ENCODE results near the gene RELB. TPM values are rescaled to one million over a fixed set of nuclear protein-coding genes. Genes with fewer than 3 reads are reported as not detected.
A peak's percentile ranks its signal among the peaks of the same experiment; 100 is the strongest.

Gene RELB
- total and polyA plus RNA-seq, 10 of the 15 experiments (the other 5 are each of a cell fraction or from before 2014, with no cell fraction given) = 0.66 to 43.8 (median 12.8) TPM

DNA sequence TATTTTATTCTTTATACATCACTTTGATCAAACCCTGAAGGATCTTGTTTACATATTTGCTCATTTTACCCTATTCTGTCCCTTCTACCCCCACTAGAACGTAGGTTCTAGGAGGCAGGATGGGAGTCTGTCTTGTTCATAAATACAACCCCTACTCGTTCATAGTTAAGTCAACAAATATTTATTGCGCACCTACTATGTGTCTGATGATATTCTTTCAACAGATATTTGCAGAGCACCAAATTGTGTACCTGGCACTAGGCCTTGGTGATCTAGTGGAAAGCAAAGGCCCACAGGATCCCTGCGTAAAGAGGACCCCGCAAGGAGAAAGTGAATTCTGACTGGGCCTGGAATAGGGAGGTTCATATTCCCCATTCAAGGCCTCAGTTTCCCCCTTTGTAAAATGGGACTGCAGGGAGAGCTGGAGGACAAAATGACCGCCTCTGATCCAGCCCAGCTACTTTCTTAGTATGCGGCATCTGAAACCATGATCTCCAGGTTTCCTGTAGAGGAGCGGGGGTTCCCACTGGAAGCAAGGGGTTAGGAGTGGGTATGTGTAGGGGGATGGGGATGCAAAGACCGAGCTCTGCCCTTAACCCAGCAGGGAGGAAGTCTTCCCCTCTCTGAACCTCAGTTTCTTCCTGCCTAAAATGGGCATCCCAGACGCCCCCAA lies 77.3 kb downstream of the RELB start:
- CTCF ChIA-PET = interaction anchor here (0.6 to 3.5 kb wide), 6 partner anchors 13 to 310 kb away, joined by 3 to 19 read pairs (median 5); no protein-coding TSS in a partner anchor
- H3K79me2 ChIP-seq (ENCODE audit: control insufficient read depth, insufficient read depth, low read length) = peaks cover 78% of the 10 kb centered on the region
- H3K9ac ChIP-seq (ENCODE audit: control insufficient read depth, insufficient read depth, low read length) = peak overlapping the region; percentile 98
- intact Hi-C loops (cut with micrococcal nuclease; ENCODE audit: unreplicated experiment) (loop anchor here (1.0 to 10.0 kb wide), 5 partner anchors 14 to 396 kb away; partner anchors contain the start of genes BLOC1S3, PPP1R37 and TRAPPC6A), in situ Hi-C loops (cut with MboI) (no loop called here)
- DNase-seq (ENCODE audit: low read depth, low spot score) (no peak), ATAC-seq (no peak), FAIRE-seq (no peak)
- no peaks in the 10 kb centered on the region for H3K9me3 ChIP-seq (replicated peaks; ENCODE audit: control insufficient read depth, insufficient read depth, low read length)
- BruUV-seq (replicated peaks) = no TSS peak
- peaks cover 25% of the 10 kb centered on the region for H3K4me1 ChIP-seq (ENCODE audit: control insufficient read depth, insufficient read depth, low read length)
- SMC1A ChIA-PET (ENCODE audit: uncharacterized antibody, unreplicated experiment) = interaction anchor here (1.9 kb wide), 1 partner anchor 14 kb away, joined by 7 read pairs; the partner anchor contains the start of gene PPP1R37
- peaks cover 2 to 10% of the 10 kb centered on the region in 2 experiments; a peak in 3 of 4 replicates for H3K36me3 ChIP-seq (ENCODE audit: control insufficient read depth in 2 of 2, insufficient read depth in 2 of 2, low read length in 1 of 2)
- WGBS (ENCODE audit: insufficient coverage, insufficient replicate concordance, low lambda C conversion rate, missing lambda C conversion rate) = 26% methylated on average over 10 of the region's 10 CpGs
- H3K27me3 ChIP-seq (replicated peaks in 1 of 2; ENCODE audit: control insufficient read depth in 2 of 2, insufficient read depth in 2 of 2, low read length in 1 of 2) = no peaks in the 10 kb centered on the region
- peak overlapping the region; percentile 98 for H3K4me2 ChIP-seq (ENCODE audit: control insufficient read depth, insufficient read depth)
- POLR2A ChIA-PET = interaction anchor here (1.4 to 3.3 kb wide), 3 partner anchors 14 to 77 kb away, joined by 3 to 36 read pairs (median 15); partner anchors contain the start of genes PPP1R37 and RELB
- peak overlapping the region; percentile 82 for H2AFZ ChIP-seq (ENCODE audit: control insufficient read depth, low read depth, low read length)
- peak overlapping the region; percentile 89 for H3K4me3 ChIP-seq
- H3K27ac ChIP-seq (ENCODE audit: control insufficient read depth, insufficient read depth) = peak overlapping the region; percentile 95
- RAD21 ChIA-PET (ENCODE audit: unreplicated experiment) = interaction anchor here (0.7 to 2.5 kb wide), 4 partner anchors 14 to 58 kb away, joined by 3 to 19 read pairs (median 3); partner anchors contain the start of gene PPP1R37
- H4K20me1 ChIP-seq (ENCODE audit: control insufficient read depth, insufficient read depth) = no peaks in the 10 kb centered on the region; the same call in 1 of the 2 replicates
- TF ChIP-seq, protein P1, sequence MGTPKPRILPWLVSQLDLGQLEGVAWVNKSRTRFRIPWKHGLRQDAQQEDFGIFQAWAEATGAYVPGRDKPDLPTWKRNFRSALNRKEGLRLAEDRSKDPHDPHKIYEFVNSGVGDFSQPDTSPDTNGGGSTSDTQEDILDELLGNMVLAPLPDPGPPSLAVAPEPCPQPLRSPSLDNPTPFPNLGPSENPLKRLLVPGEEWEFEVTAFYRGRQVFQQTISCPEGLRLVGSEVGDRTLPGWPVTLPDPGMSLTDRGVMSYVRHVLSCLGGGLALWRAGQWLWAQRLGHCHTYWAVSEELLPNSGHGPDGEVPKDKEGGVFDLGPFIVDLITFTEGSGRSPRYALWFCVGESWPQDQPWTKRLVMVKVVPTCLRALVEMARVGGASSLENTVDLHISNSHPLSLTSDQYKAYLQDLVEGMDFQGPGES (IDR thresholded peaks at IDR 0.05) = no peak
- TF ChIP-seq SUZ12 (IDR thresholded peaks at IDR 0.05; ENCODE audit: unreplicated experiment) (no peak), BCL11A (IDR thresholded peaks at IDR 0.05; ENCODE audit: low read depth, low read length) (no peak), FOXM1 (IDR thresholded peaks at IDR 0.05; ENCODE audit: low read depth, low read length) (no peak), IKZF1 (conservative IDR thresholded peaks at IDR 0.05) (no peak), BRCA1 (IDR thresholded peaks at IDR 0.05; ENCODE audit: low read depth, low read length) (no peak), RCOR1 (conservative IDR thresholded peaks at IDR 0.05; ENCODE audit: low read depth, low read length) (no peak), RB1 (IDR thresholded peaks at IDR 0.05; ENCODE audit: borderline replicate concordance) (no peak), CBX5 (IDR thresholded peaks at IDR 0.05; ENCODE audit: low read depth) (no peak), ZNF207 (IDR thresholded peaks at IDR 0.05; ENCODE audit: borderline replicate concordance) (no peak), RUNX3 (IDR thresholded peaks at IDR 0.05; ENCODE audit: low read length) (no peak), SIX5 (IDR thresholded peaks at IDR 0.05; ENCODE audit: low read depth, low read length, severe bottlenecking) (no peak), STAT1 (conservative IDR thresholded peaks at IDR 0.05) (no peak)
- TF ChIP-seq, protein P2, sequence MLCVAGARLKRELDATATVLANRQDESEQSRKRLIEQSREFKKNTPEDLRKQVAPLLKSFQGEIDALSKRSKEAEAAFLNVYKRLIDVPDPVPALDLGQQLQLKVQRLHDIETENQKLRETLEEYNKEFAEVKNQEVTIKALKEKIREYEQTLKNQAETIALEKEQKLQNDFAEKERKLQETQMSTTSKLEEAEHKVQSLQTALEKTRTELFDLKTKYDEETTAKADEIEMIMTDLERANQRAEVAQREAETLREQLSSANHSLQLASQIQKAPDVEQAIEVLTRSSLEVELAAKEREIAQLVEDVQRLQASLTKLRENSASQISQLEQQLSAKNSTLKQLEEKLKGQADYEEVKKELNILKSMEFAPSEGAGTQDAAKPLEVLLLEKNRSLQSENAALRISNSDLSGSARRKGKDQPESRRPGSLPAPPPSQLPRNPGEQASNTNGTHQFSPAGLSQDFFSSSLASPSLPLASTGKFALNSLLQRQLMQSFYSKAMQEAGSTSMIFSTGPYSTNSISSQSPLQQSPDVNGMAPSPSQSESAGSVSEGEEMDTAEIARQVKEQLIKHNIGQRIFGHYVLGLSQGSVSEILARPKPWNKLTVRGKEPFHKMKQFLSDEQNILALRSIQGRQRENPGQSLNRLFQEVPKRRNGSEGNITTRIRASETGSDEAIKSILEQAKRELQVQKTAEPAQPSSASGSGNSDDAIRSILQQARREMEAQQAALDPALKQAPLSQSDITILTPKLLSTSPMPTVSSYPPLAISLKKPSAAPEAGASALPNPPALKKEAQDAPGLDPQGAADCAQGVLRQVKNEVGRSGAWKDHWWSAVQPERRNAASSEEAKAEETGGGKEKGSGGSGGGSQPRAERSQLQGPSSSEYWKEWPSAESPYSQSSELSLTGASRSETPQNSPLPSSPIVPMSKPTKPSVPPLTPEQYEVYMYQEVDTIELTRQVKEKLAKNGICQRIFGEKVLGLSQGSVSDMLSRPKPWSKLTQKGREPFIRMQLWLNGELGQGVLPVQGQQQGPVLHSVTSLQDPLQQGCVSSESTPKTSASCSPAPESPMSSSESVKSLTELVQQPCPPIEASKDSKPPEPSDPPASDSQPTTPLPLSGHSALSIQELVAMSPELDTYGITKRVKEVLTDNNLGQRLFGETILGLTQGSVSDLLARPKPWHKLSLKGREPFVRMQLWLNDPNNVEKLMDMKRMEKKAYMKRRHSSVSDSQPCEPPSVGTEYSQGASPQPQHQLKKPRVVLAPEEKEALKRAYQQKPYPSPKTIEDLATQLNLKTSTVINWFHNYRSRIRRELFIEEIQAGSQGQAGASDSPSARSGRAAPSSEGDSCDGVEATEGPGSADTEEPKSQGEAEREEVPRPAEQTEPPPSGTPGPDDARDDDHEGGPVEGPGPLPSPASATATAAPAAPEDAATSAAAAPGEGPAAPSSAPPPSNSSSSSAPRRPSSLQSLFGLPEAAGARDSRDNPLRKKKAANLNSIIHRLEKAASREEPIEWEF (IDR thresholded peaks at IDR 0.05; ENCODE audit: insufficient replicate concordance, low read depth, low read length) = no peak
- TF ChIP-seq, protein P3, sequence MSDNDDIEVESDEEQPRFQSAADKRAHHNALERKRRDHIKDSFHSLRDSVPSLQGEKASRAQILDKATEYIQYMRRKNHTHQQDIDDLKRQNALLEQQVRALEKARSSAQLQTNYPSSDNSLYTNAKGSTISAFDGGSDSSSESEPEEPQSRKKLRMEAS (IDR thresholded peaks at IDR 0.05; ENCODE audit: low read depth, low read length) = no peak
- TF ChIP-seq, protein P4, sequence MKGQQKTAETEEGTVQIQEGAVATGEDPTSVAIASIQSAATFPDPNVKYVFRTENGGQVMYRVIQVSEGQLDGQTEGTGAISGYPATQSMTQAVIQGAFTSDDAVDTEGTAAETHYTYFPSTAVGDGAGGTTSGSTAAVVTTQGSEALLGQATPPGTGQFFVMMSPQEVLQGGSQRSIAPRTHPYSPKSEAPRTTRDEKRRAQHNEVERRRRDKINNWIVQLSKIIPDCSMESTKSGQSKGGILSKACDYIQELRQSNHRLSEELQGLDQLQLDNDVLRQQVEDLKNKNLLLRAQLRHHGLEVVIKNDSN (IDR thresholded peaks at IDR 0.05; ENCODE audit: borderline replicate concordance, extremely low read length, insufficient read depth, low read depth, low read length) = no peak
